GM12878 (cell line): ENCODE results near the gene ADRB1. TPM values are rescaled to one million over a fixed set of nuclear protein-coding genes. Genes with fewer than 3 reads are reported as not detected.
A peak's percentile ranks its signal among the peaks of the same experiment; 100 is the strongest.

Source experiments
- ASH2L ChIP-seq: fragments of 300-600, 200-600 bp; sonication (generic); IDR thresholded peaks from 2 replicates; pipeline ENCODE4 v1.6.1; 2017; ENCODE audit warnings: low read depth, mild to moderate bottlenecking, borderline replicate concordance
- BHLHE40 ChIP-seq, 2 experiments: fragments of 450-650 bp in 1 of 2; IDR thresholded peaks; 2 replicates each; pipeline ENCODE4 v1.6.1; 2011 to 2017; ENCODE audit warnings: low read depth in 2 of 2, borderline replicate concordance in 1 of 2, improper control_type of control experiment in 1 of 2, low read length in 1 of 2, mild to moderate bottlenecking in 1 of 2
- BMI1 ChIP-seq: fragments of 450-650 bp; IDR thresholded peaks from 2 replicates; pipeline ENCODE4 v1.6.1; 2016; ENCODE audit warnings: mild to moderate bottlenecking, moderate library complexity, borderline replicate concordance
- CREB1 ChIP-seq: IDR thresholded peaks from 2 replicates; pipeline ENCODE4 v1.6.1; 2012; ENCODE audit warnings: low read depth, mild to moderate bottlenecking, inconsistent platforms
- DPF2 ChIP-seq: fragments of 450-650 bp; IDR thresholded peaks from 2 replicates; pipeline ENCODE4 v1.6.1; 2017; ENCODE audit warnings: mild to moderate bottlenecking
- ELK1 ChIP-seq: IDR thresholded peaks from 2 replicates; pipeline ENCODE4 v1.6.1; 2012; ENCODE audit warnings: low read depth, low read length, improper control_type of control experiment
- FOXK2 ChIP-seq: fragments of 450-650 bp; IDR thresholded peaks from 2 replicates; pipeline ENCODE4 v1.6.1; 2017; ENCODE audit warnings: mild to moderate bottlenecking, moderate library complexity
- IKZF2 ChIP-seq, 2 experiments: fragments of 450-650 bp; IDR thresholded peaks; 2 replicates each; pipeline ENCODE4 v1.6.1; 2017; ENCODE audit warnings: mild to moderate bottlenecking in 2 of 2, moderate library complexity in 2 of 2
- JUND ChIP-seq: IDR thresholded peaks from 2 replicates; pipeline ENCODE4 v1.6.1; 2012; ENCODE audit warnings: low read depth, mild to moderate bottlenecking, low read length, improper control_type of control experiment, moderate library complexity
- LARP7 ChIP-seq: fragments of 450-650 bp; IDR thresholded peaks from 2 replicates; pipeline ENCODE4 v1.6.1; 2017; ENCODE audit warnings: mild to moderate bottlenecking
- MTA3 ChIP-seq: IDR thresholded peaks from 2 replicates; pipeline ENCODE4 v1.6.1; 2012; ENCODE audit warnings: low read length, inconsistent platforms, borderline replicate concordance
- MYB ChIP-seq: fragments of 150-350 bp; IDR thresholded peaks from 2 replicates; pipeline ENCODE4 v1.6.1; 2014; ENCODE audit warnings: mild to moderate bottlenecking, low read depth, low read length, borderline replicate concordance
- NFXL1 ChIP-seq: fragments of 450-650 bp; IDR thresholded peaks from 2 replicates; pipeline ENCODE4 v1.6.1; 2017; ENCODE audit warnings: antibody characterized with exemption, mild to moderate bottlenecking, borderline replicate concordance
- NKRF ChIP-seq: fragments of 450-650 bp; conservative IDR thresholded peaks from 2 replicates; pipeline ENCODE4 v1.6.1; 2017; ENCODE audit warnings: mild to moderate bottlenecking, moderate library complexity
- PAX5 ChIP-seq: IDR thresholded peaks from 2 replicates; pipeline ENCODE4 v1.6.1; 2011; ENCODE audit warnings: low read depth, low read length, borderline replicate concordance
- RAD21 ChIP-seq: IDR thresholded peaks from 2 replicates; pipeline ENCODE4 v1.6.1; 2011; ENCODE audit warnings: mild to moderate bottlenecking, low read depth, low read length, moderate library complexity; ENCODE audit not compliant: insufficient read depth
- RCOR1 ChIP-seq: conservative IDR thresholded peaks from 2 replicates; pipeline ENCODE4 v1.6.1; 2012; ENCODE audit warnings: low read depth, low read length, improper control_type of control experiment
- SMARCA5 ChIP-seq: fragments of 450-650 bp; IDR thresholded peaks from 2 replicates; pipeline ENCODE4 v1.6.1; 2017; ENCODE audit warnings: mild to moderate bottlenecking
- SPI1 ChIP-seq: IDR thresholded peaks from 2 replicates; pipeline ENCODE4 v1.6.1; 2011; ENCODE audit warnings: low read depth, mild to moderate bottlenecking, low read length, moderate library complexity, borderline replicate concordance; ENCODE audit not compliant: insufficient read depth
- STAT1 ChIP-seq: fragments of 450-650 bp; conservative IDR thresholded peaks from 2 replicates; pipeline ENCODE4 v1.6.1; 2014; ENCODE audit warnings: antibody characterized with exemption, mild to moderate bottlenecking
- ZNF274 ChIP-seq: IDR thresholded peaks from one replicate; pipeline ENCODE4 v1.8.0; 2011; ENCODE audit not compliant: insufficient read length, insufficient read depth
- ZSCAN29 ChIP-seq: fragments of 450-650 bp; IDR thresholded peaks from 2 replicates; pipeline ENCODE4 v1.6.1; 2017; ENCODE audit warnings: mild to moderate bottlenecking, moderate library complexity
- polyA plus RNA-seq, 11 experiments: library from polyadenylated mRNA; depleted of rRNA in 4 of 11; unstranded in 6 of 11; stranded (reverse) in 5 of 11; fragments of >200 nt; fragmentation: Nextera tagmentation in 4 of 11; fragmentation: Illumina TruSeq in 1 of 11; extraction: Ambion mirVana in 4 of 11; extraction: Trizol in 1 of 11; gene quantifications; 1 replicate in 1 of 11; 2 replicates in 10 of 11; pipeline versions ENCODE4 v1.2.1 to v1.2.3, GENCODE V29; 2011 to 2016; ENCODE audit warnings: inconsistent platforms in 2 of 11, missing spikeins in 2 of 11, low read depth in 1 of 11
- total RNA-seq, 4 experiments: library from RNA; depleted of rRNA in 3 of 4; stranded (reverse); fragments of >200 nt in 3 of 4; fragmentation: Illumina TruSeq in 1 of 4; extraction: Trizol in 1 of 4; gene quantifications; 2 replicates each; pipeline versions ENCODE4 v1.2.1 to v1.2.3, GENCODE V29; 2013 to 2021

Gene ADRB1
- total and polyA plus RNA-seq, 10 of the 15 experiments (the other 5 are each of a cell fraction or from before 2014, with no cell fraction given) = 0.26 to 4.5 (median 1.1) TPM

GRCh38 chr10:114024876-114025610, 18.6 kb upstream of the ADRB1 start (continued):
- no peak for TF ChIP-seq NKRF
- no peak for TF ChIP-seq ZNF274
- peak; percentile 39; the same call in 1 of the 2 replicates for TF ChIP-seq ASH2L
- TF ChIP-seq RCOR1 = no peak
- TF ChIP-seq STAT1 = peak; percentile 64; the same call in 1 of the 2 replicates
- no peak for TF ChIP-seq ZSCAN29
- peak; percentile 31; the same call in 1 of the 2 replicates for TF ChIP-seq SPI1
- TF ChIP-seq LARP7 = 0 out of 2 replicates have a peak, but pooled peaks have one; percentile 30
- TF ChIP-seq BHLHE40 (IDR thresholded peaks at IDR 0.05; ENCODE audit: borderline replicate concordance in 1 of 2, low read depth in 2 of 2, low read length in 1 of 2) = peak; percentile 44; a peak in 3 of 4 replicates
- no peak for TF ChIP-seq MYB
- TF ChIP-seq IKZF2 (IDR thresholded peaks at IDR 0.05) = peak; percentile 72 to 74
- peak; percentile 85 for TF ChIP-seq PAX5
- no peak for TF ChIP-seq NFXL1
- peak; percentile 67 for TF ChIP-seq CREB1
- no peak for TF ChIP-seq ELK1
- peak; percentile 81 for TF ChIP-seq DPF2
- no peak for TF ChIP-seq FOXK2
- peak; percentile 84; the same call in 1 of the 2 replicates for TF ChIP-seq MTA3
- TF ChIP-seq JUND = peak; percentile 63; the same call in 1 of the 2 replicates
- peak; percentile 31; the same call in 1 of the 2 replicates for TF ChIP-seq BMI1
- peak; percentile 90 for TF ChIP-seq SMARCA5
- peak; percentile 35; the same call in 1 of the 2 replicates for TF ChIP-seq RAD21
